ENCODE measurements around the gene CIAO2B.

CIAO2B gene

DNA sequence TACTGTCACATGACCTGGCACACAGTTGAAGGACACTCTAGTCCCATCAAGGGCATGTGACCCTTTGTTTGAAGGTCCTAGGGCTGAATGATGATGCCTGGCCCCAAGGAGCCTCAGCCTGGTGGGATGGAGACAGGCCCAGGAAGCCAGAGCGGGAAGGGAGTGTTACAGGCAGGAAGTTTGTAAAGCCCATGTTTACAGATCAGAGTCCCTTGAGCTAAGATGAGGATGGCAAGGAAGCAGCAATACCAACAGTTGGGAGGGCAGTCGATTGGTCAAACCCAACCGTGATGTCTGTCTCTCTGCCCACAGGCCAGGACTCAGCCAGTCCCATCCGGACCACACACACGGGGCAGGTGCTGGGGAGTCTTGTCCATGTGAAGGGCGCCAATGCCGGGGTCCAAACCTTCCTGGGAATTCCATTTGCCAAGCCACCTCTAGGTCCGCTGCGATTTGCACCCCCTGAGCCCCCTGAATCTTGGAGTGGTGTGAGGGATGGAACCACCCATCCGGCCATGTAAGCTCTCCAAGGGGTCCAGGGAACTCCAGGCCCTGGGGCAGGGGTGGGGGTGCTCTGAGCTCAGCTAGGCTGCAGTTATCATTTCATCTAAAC lies 3.6 kb upstream of the CIAO2B start:
- DNase-seq = no peak

DNA sequence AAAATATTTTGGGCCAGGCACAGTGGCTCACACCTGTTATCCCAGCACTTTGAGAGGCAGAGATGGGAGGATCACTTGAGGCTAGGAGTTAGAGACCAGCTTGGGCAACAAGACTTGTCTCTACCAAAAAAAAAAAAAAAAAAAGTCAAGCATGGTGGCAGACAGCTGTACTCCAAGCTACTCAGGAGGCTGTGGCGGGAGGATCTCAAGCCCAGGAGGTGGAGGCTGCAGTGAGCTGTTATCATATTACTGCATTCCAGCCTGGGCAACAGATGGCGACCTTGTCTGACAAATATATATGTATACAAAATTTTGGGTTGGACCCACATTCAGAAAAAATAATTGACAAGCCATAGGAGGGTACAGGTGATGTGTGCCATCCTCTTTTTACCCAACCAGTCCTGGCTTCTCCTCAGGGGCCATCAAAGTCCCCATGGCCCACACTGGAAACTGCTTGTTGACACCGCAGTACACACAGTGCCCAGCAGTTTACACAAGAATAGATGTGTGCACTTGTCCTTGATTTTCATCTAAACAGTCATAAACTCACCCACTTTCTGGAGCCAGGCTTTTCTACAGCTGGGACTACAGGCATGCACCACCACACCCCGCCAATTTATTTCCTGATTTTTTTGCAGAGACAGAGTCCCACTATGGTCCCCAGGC lies 2.8 kb upstream of the CIAO2B start:
- DNase-seq = no peak

DNA sequence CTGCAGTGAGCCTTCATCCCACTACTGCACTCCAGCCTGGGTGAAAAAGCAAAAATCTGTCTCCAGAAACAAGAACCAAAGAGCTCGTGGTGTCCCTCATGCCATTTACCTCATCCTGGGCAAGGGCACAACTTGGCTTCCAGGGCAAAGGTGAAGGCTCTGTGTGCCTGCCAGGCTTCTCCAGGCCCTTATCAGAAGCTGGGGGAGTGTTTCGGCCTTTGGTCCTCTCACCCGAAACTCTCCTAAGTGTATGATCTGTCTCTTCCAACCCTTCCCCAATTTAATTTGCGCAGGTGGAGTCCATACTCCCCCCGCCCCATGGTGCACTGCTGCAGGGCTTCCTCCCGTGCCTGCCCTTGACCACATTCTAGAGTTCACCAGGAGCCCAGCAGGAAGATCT lies 2.3 kb upstream of the CIAO2B start:
- no peak for DNase-seq

DNA sequence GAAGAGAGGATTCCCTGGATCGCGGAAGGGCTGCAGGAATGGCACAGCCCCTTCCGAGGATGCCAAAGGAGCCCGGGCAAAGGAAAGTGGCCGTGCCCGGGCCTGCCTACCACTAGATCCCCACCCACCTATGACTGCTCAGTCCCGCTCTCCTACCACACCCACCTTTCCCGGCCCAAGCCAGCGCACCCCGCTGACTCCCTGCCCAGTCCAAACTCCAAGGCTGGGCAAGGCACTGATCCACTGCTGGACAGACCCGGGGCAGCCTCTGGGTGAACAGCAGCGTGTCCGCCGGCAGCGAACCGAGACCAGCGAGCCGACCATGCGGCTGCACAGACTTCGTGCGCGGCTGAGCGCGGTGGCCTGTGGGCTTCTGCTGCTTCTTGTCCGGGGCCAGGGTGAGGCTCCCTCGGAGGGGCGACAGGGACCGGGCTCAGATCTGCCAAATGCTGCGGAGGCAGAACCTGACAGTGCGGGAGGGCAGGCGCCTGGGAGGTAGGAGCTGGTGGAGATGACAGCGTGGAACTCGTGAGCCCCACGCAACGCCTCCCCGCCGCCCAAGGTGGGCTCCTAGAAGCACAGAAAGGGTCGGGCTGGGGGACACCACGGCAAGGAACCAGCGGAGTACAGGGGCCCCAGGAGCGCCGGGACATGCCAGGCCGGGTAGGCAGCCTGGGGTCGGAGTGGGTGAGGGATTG lies 1.3 kb upstream of the CIAO2B start, which contains the start of gene CES2:
TSS of gene CES2 (plus strand) at position 203 of the 698 bp plus-strand sequence. CDS start at position 323, 120 bp downstream.
- DNase-seq = peak in 7 of 56 donors; percentile 8 to 36 (median 18)

DNA sequence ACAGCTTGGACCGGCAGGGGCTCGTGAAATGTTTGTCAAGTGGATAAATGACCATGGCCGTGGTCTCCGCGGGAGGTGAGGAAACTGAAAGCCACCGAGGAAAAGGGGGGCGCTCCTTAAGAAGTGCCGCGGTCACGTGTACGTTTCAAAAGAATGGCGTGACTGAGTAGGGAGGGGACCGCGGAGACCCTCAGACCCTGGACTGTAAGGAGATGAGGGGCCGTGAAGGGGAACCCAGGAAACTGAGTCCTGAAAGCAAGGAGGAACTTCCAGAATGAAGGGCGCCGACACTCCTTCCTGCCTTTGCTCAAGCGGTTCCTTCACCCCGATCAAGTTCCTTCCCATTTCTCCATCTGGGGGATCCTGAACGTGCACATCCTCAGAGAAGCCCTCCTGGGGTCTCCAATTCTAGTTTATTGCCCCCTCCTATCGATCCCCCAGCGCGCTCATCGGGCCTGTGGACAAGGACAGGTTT lies 674 bp upstream of the CIAO2B start:
- DNase-seq = peak in 2 of 56 donors; percentile 29 to 31

DNA sequence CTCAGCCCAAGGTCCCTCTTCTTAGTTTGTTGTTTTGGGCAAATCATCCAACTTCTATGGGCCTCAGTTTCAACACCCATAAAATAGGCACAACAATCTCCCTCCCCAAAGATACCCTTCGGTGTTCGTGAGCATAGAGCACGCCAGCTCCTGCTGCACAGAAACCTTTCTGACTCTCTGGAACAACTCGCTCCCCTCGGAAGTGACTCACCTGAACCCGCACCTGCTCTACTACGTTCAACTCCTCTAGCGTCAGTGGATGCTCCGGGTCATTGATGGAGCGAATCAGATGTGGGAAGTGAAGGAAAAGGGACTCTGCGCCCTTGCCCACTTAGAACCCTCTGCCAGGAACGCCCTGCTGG lies 445 bp downstream of the CIAO2B start:
- DNase-seq = no peak

DNA sequence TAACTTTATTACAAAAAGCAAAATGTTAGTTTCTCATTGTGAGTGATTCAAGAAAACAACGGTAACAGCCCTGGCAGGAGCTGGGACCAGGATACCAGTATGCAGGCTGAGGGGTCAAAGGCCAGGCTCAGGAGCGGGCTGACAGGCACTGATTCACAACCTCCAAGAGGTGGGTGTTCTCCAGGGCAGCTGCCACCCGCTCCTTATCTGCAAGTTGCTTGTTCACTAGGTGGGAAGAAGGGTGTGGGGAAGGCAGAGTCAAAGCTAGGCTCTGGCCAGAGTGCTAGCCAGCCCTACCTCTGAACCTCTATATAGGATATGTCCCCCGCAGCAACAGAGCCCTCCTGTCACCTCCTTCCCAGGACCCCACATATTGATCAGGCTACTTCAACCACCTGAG lies 2.1 kb downstream of the CIAO2B start:
- DNase-seq = no peak

DNA sequence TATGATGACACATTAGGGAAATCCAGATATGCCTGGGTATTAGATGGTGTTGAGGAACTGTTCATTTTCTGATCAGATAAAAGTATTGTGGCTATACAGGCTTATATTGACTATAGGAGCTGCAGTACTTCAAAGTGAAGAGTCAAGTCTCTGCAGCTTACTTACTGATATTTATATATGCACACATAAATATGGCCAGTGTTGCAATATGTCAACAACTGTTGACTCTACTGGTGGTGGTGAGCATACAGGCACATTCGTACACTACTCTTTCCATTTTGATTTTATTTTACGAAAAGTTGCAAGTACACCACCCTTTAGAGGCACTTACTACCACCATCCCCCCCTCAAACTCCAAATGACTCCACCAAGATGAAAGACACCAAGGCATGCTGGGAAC lies 2.5 kb downstream of the CIAO2B start:
- no peak for DNase-seq

DNA sequence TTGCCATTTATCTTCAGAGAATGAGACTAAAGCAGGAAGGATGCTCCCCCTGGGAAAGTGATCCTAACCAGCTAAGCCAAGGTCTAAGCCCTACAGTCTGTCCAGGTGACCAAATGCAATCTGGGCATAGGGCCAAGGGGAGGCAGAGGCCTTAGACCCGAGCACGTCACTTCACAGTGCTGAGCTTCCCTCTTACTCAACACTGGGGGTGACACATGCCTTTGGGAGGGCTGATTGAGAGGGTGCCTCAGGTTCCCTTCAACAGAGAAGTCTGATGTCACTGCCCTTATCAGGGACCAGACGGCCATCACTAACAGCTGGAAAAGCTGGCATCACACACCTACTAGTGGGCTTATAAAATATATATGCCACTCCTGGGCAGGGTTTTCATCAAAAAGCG lies 4.0 kb downstream of the CIAO2B start:
- no peak for DNase-seq

DNA sequence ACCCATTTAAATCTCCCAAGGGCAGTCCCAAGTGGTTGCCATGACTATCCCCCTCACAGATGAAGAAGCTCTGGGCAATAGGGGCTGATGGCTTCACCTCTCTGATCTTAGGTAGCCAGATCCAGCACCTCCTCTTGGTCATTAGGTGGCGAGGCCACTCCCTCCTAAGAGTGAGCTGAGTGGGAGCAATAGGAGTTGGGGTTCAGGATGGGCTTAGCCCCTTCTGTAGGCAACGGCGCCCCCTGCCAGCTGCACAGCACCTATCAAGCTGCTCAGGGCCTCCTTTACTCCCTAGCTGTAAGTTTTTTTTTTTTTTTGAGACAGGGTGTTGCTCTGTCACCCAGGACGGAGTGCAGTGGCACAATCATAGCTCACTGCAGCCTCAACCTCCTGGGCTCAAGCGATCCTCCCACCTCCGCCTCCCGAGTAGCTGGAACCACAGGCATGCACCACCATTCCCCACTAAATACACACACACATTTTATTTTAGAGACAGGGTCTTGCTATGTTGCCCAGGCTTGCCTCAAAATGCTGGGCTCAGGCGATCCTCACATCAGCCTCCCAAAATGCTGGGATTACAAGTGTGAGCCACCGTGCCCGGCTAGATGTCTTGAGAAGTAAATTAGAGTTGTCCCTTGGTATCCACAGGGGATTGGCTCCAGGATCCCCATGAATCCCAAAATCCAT lies 5.4 kb downstream of the CIAO2B start:
- DNase-seq = peak in 2 of 56 donors; percentile 13 to 42

DNA sequence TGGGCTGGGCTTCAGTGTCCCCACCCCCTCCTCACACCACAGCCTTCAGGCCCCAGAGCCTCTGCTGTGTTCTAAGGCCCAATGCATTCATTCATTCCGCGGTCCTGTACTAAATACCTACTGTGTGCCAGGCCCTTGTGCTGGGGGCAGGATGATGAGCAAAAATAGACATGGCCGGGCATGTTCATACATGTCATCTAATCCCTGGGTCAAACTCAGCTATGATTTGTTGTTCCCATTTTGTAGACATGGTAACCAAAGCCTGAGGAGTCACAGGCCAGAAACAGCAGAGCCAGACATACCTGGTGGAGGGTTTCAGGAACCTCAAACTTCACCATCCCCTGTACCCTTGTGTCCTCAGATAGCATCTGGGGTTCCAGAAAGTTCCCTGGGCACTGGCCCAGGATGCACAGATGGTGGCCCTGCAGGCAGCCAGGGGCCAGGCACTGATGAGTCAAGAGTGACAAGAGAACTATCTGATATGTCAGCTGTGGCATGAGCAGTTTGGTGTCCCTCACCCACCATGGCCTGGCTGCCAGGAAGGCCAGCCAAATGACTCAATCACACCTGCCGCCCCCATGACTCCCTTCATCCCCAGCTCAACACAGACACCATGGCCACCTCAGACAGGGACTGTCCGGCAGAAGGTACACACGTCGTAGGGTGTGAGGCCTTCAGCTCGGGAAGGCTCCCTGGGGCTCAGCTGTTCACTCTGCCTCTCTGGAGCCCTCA lies 6.1 kb downstream of the CIAO2B start:
- DNase-seq = peak in 3 of 56 donors; percentile 32 to 36 (median 35)

DNA sequence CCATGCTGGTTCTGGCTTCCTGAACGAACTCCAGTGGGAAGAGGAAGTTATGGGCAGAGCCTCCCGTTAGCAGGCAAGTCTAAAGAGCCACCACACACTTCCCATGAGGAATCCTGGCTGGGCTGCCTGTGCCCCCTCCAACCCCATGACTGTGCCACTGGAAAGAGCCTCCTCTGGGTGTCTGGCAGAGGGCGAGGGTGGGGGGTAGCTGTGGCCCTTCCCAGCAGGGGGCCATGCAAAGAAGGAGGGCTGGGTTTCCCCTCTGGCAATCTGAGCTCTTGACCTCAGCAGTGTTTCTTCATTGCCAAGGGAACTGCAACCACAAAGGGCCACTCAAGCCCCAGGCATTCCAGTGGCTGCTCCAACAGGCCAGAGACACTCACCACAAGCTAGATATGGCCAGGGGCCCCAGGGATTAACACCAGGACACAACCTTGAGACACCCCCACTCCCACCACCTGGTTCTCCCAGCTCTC lies 7.2 kb downstream of the CIAO2B start:
- no peak for DNase-seq

DNA sequence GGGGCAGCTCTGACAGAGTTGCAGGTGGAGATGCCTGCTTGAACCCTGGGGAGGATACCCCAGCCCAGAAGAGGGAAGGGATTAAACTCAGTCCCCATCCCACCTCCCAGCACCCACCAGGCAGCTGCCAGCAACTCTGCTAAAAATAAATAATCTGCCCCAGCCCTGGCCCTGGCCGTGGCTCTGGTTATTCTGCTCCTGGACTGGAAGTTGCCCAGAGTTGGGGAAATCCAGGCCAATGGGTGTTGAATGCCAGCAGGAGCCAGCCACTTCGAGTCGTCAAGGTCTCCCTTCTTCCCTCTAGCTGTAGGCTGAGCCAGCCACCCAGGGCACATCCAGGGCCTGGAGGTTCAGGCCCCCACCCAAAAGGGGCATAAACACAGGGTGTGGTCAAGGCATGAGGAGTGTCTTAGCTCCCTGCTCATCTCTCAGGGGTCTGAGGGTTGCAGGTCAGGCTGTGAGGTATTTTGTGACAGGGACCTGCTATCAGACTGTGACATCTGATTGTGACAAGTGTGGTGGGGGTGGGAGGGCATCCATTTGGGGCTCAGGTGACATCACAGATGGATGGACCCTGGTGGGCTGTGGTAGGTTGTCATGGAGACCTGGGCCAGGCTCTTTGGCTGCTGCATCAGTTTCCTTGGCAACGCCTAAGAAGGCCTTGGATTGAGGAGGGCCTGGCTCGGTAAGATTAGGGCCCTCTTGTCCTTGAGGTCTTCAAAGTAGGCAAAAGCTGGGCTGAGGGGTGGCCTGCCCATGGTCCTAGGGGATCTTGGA lies 7.8 kb downstream of the CIAO2B start:
- DNase-seq = peak in 27 of 56 donors; percentile 10 to 71 (median 33)

DNA sequence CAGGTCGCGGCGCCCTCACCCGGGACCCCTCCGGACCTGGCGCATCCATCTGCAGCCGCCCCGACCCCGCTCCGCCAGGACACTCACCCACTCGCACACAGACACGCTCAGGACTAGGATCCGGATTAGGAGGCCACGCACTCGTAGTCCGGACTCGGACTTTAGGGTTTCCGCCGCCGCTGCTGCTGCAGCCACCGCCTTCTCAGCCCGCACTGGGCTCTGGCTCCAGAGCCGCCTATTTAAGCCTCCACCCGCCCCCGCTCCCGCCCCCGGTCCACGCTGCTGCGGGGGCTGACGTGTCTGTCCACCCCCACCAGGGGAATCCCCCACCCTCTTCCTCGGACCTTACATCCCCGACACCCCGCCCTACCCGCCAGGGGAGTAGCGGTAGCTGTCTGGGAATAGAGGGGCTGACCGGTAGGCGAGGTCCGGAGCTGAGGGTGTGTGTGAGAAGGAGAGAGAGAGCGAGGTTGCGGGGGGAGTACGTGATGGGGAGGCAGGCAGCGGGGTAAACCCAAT lies 8.8 kb downstream of the CIAO2B start, which contains the start of gene RRAD:
TSS of gene RRAD (minus strand) at position 214 of the 519 bp plus-strand sequence. CDS start 356 bp downstream, outside the sequence.
- peak in 6 of 56 donors; percentile 10 to 65 (median 36) for DNase-seq

DNA sequence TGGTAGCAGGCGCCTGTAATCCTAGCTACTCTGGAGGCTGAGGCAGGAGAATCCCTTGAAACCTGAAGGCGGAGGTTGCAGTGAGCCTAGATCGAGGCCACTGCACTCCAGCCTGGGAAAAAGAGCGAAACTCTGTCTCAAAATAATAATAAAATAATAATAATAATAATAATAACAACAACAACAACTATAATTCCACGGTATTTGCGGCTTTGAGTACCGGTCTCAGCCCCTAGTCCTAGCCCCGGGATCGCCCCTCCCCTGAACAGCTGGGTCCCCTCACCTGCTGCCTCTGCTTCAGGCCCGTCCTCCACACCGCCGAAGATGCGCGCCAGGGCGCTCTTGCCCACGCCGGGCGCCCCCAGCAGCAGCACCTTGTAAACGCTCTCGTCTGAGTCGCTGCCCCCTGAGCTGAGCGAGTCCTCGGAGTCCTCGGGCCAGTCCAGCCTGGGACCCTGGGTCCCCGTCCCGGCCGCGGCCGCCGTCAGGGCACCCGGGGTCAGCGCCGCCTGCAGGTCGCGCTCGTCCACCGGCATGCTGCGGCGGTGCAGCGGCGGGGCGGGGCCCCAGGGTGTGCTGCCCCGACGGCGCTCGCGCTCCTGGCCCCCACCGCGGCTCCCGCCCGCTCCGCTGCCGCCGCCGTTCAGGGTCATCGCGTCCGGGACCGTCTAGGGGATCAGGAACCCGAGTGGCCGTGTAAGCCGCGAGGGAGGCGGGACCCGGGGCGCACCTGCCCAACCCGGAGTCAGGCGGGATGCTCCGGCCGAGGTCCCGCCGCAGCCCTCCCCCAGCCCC lies 9.5 kb downstream of the CIAO2B start:
- peak in 2 of 56 donors; percentile 15 to 65 for DNase-seq

DNA sequence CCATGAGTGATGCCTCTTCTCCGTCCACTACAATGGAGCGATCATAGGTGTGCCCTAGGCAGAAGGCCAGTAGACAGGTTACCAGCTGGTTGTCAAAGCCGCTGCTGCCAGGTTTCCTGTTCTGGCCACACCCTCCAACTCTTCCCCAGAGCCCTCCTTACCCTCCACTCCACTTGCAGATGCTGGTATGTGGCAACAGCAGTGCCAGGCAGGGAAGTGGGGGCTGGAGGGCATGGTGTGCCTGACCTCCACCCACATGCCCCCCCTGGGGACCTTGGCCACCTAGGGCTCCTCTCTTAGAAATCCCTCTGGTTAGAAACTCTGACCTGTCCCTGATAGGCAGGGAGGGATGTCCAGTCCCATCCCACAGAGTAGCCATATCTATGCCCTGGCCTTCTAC lies 10.3 kb downstream of the CIAO2B start:
- no peak for DNase-seq

DNA sequence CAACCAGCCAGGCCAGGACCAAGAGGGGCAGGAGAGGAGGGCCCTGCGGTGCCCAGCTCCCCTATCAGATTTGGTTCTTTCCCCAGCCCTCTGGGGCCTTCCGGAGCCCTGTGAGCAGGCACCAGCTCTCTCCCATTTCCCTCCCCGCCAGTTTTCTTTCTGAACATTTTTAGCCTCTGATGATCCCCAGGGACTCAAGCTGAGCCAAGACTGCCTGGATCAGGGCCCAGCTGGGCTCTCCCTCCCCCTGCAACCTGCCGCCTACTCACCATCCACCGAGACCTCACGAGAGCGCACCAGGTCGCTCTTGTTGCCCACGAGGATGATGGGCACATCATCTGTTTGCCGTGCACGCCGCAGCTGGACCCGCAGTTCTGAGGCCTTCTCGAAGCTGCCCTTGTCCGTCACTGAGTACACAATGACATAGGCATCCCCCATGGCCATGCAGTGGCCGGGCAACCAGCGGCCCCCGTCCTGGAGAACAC lies 10.9 kb downstream of the CIAO2B start:
- DNase-seq = peak in 2 of 56 donors; percentile 18 to 37

DNA sequence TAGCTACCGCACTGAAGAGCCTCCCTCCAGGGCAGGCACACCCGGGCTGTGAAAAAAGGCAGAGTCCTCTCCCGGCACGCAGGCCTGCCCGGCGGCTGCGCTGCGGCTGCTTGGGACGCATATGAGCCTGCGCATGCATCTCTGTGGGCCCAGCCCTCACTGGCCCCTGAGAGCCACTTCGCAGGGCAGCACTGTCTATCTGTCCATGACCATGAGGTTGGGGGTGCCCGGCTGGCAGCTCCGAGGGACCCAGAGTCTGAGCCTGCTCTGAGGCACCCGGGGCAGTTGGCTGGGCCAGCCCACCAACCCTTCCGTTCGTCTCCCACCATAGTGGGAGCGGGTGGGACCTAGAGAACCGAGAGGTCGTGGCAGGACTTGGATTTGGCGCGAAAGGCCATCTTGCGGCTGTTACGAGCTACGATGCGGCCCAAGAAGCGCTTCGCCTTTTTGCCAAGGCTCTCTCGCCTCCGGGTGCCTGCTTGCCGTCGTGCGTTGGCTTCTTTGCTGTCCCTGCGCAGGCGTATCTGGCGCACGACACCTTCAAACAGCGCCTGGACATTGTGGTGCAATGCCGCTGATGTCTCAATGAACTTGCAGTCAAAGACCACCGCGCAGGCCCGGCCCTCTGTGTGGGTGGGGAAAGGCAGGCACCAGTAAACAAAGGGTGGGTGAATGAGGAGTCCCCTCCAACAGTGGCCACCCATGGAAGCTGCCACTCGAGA lies 12.3 kb downstream of the CIAO2B start:
- no peak for DNase-seq

Data from amygdala (tissue), 56 donors.